WTC11 (cell line): ENCODE data around the gene KLHL40. TPM values are rescaled to one million over a fixed set of nuclear protein-coding genes. Genes with fewer than 3 reads are reported as not detected.
A peak's percentile ranks its signal among the peaks of the same experiment; 100 is the strongest.

Experiments used
- ATAC-seq: fragments of 200-7000 bp; cut with Tn5 transposase; 2 replicates; pipeline ENCODE4 v1.10.0; 2021; ENCODE audit warnings: mild to moderate bottlenecking, moderate library complexity
- CTCF ChIA-PET: fragments of 300-600 bp; sonication (Branson Sonifier 250); formaldehyde crosslinking; loops from one replicate; lab custom pipeline; 2021; ENCODE audit warnings: antibody characterized with exemption; lab: Charles Lee
- POLR2A ChIA-PET: fragments of 350-600 bp; sonication (Branson Sonifier 250); formaldehyde crosslinking; loops from one replicate; lab custom pipeline; 2021; ENCODE audit warnings: antibody characterized with exemption; lab: Charles Lee
- DNase-seq: peaks from one replicate; pipeline ENCODE4 v3.0.0; 2021; ENCODE audit warnings: low spot score
- H3K27ac Mint-ChIP-seq: 2 replicates; pipeline ENCODE4 v1.8.0; 2021; ENCODE audit warnings: mixed read lengths
- H3K27me3 Mint-ChIP-seq: 2 replicates; pipeline ENCODE4 v1.8.0; 2021; ENCODE audit warnings: low read depth, mild to moderate bottlenecking, moderate library complexity, mixed read lengths
- H3K36me3 Mint-ChIP-seq: 2 replicates; pipeline ENCODE4 v1.8.0; 2021; ENCODE audit warnings: mixed read lengths
- H3K4me1 Mint-ChIP-seq: 2 replicates; pipeline ENCODE4 v1.8.0; 2022; ENCODE audit warnings: mixed read lengths
- H3K4me3 Mint-ChIP-seq: 2 replicates; pipeline ENCODE4 v1.8.0; 2021; ENCODE audit warnings: mild to moderate bottlenecking, moderate library complexity, mixed read lengths
- H3K9me3 Mint-ChIP-seq: 2 replicates; pipeline ENCODE4 v1.8.0; 2021; ENCODE audit warnings: mixed read lengths
- EMX1 ChIP-seq: fragments of 250-450 bp; sonication (Bioruptor Pico); IDR thresholded peaks from 2 replicates; pipeline ENCODE4 v1.8.0; 2021; ENCODE audit warnings: mild to moderate bottlenecking
- FOXJ3 ChIP-seq: sonication (generic); formaldehyde crosslinking; IDR thresholded peaks from 2 replicates; pipeline ENCODE4 v1.9.0; 2021; ENCODE audit warnings: missing genetic modification reagents, mild to moderate bottlenecking, borderline replicate concordance
- FOXP1 ChIP-seq: sonication (generic); formaldehyde crosslinking; IDR thresholded peaks from 2 replicates; pipeline ENCODE4 v1.8.0; 2022; ENCODE audit warnings: missing genetic modification reagents, mild to moderate bottlenecking, moderate library complexity, borderline replicate concordance
- FOXP4 ChIP-seq: sonication (generic); formaldehyde crosslinking; IDR thresholded peaks from 2 replicates; pipeline ENCODE4 v1.8.0; 2022; ENCODE audit warnings: mild to moderate bottlenecking, missing genetic modification reagents
- GTF2I ChIP-seq: fragments of 250-450 bp; sonication (Bioruptor Pico); conservative IDR thresholded peaks from 2 replicates; pipeline ENCODE4 v1.4.0; 2021; ENCODE audit warnings: mild to moderate bottlenecking
- HMGXB4 ChIP-seq: sonication (generic); formaldehyde crosslinking; IDR thresholded peaks from 2 replicates; pipeline ENCODE4 v1.8.1; 2023; ENCODE audit warnings: mild to moderate bottlenecking, moderate library complexity, missing genetic modification reagents
- KAT7 ChIP-seq: sonication (generic); formaldehyde crosslinking; IDR thresholded peaks from 2 replicates; pipeline ENCODE4 v1.8.1; 2023; ENCODE audit warnings: missing genetic modification reagents, mild to moderate bottlenecking, borderline replicate concordance
- MLX ChIP-seq: sonication (generic); formaldehyde crosslinking; IDR thresholded peaks from 2 replicates; pipeline ENCODE4 v1.8.1; 2023; ENCODE audit warnings: mild to moderate bottlenecking, missing genetic modification reagents, moderate library complexity
- MYBL2 ChIP-seq: sonication (generic); formaldehyde crosslinking; IDR thresholded peaks from 2 replicates; pipeline ENCODE4 v1.8.1; 2023; ENCODE audit warnings: mild to moderate bottlenecking, moderate library complexity, missing genetic modification reagents
- NFYB ChIP-seq: sonication (generic); formaldehyde crosslinking; conservative IDR thresholded peaks from 2 replicates; pipeline ENCODE4 v1.8.0; 2022; ENCODE audit warnings: low read depth, missing genetic modification reagents
- PRDM15 ChIP-seq: sonication (generic); formaldehyde crosslinking; IDR thresholded peaks from 2 replicates; pipeline ENCODE4 v1.8.0; 2022; ENCODE audit warnings: missing genetic modification reagents
- PRRX2 ChIP-seq: fragments of 250-450 bp; sonication (Bioruptor Pico); IDR thresholded peaks from 2 replicates; pipeline ENCODE4 v1.8.0; 2021; ENCODE audit warnings: mild to moderate bottlenecking
- SOX15 ChIP-seq: fragments of 250-450 bp; sonication (Bioruptor Pico); IDR thresholded peaks from 2 replicates; pipeline ENCODE4 v1.9.0; 2021; ENCODE audit warnings: mild to moderate bottlenecking
- TCF7 ChIP-seq: sonication (generic); formaldehyde crosslinking; IDR thresholded peaks from 2 replicates; pipeline ENCODE4 v1.8.0; 2022; ENCODE audit warnings: mild to moderate bottlenecking, low read depth, missing genetic modification reagents, moderate library complexity
- TEAD1 ChIP-seq: sonication (generic); formaldehyde crosslinking; IDR thresholded peaks from 2 replicates; pipeline ENCODE4 v1.8.0; 2022; ENCODE audit warnings: mild to moderate bottlenecking, missing genetic modification reagents
- USF1 ChIP-seq: sonication (generic); formaldehyde crosslinking; IDR thresholded peaks from 2 replicates; pipeline ENCODE4 v1.8.0; 2022; ENCODE audit warnings: mild to moderate bottlenecking, missing genetic modification reagents
- ZNF138 ChIP-seq: sonication (generic); formaldehyde crosslinking; conservative IDR thresholded peaks from 2 replicates; pipeline ENCODE4 v1.8.1; 2022; ENCODE audit warnings: mild to moderate bottlenecking, moderate library complexity, missing genetic modification reagents
- ZNF281 ChIP-seq: sonication (generic); formaldehyde crosslinking; IDR thresholded peaks from 2 replicates; pipeline ENCODE4 v1.8.0; 2023; ENCODE audit warnings: mild to moderate bottlenecking, missing genetic modification reagents
- ZNF671 ChIP-seq: fragments of 250-450 bp; sonication (Bioruptor Pico); IDR thresholded peaks from 2 replicates; pipeline ENCODE4 v1.8.0; 2021; ENCODE audit warnings: mild to moderate bottlenecking
- total RNA-seq: library from RNA; stranded (reverse); gene quantifications from 3 replicates; pipeline ENCODE4 v1.2.3, GENCODE V29; 2021

KLHL40 gene
- total RNA-seq, 1 experiment from 2014 or later: not detected

- no peak for ATAC-seq
- no peak overlapping the region for H3K4me3 Mint-ChIP-seq
- CTCF ChIA-PET: interaction anchor here (1.2 to 1.6 kb wide), 2 partner anchors 12 to 27 kb away, joined by 4 to 5 read pairs; no protein-coding TSS in a partner anchor
- no peak overlapping the region for H3K27ac Mint-ChIP-seq
- POLR2A ChIA-PET: no interaction called here
- H3K9me3 Mint-ChIP-seq: peaks cover 9% of the 10 kb centered on the region
- no peaks in the 10 kb centered on the region for H3K27me3 Mint-ChIP-seq
- peaks cover 4% of the 10 kb centered on the region; the same call in 1 of the 2 replicates for H3K36me3 Mint-ChIP-seq
- H3K4me1 Mint-ChIP-seq: peaks cover 9% of the 10 kb centered on the region
- TF ChIP-seq ZNF281 (CRISPR knock-in tag): no peak
- no peak for TF ChIP-seq ZNF138 (CRISPR knock-in tag)
- TF ChIP-seq MYBL2 (CRISPR knock-in tag): no peak
- TF ChIP-seq HMGXB4 (CRISPR knock-in tag): no peak
- TF ChIP-seq PRRX2 (CRISPR knock-in tag): no peak
- no peak for TF ChIP-seq MLX (CRISPR knock-in tag)
- no peak for TF ChIP-seq NFYB (CRISPR knock-in tag)
- DNase-seq: no peak
Measured at GRCh38 chr3:42723219-42723618, 37.9 kb downstream of the KLHL40 start.

- Mint-ChIP-seq H3K27ac (peak overlapping the region; percentile 13; the same call in 1 of the 2 replicates), H3K27me3 (peaks cover 4% of the 10 kb centered on the region; the same call in 1 of the 2 replicates), H3K9me3 (peaks cover 14% of the 10 kb centered on the region), H3K4me3 (no peak overlapping the region), H3K36me3 (peaks cover 4% of the 10 kb centered on the region; the same call in 1 of the 2 replicates), H3K4me1 (peaks cover 9% of the 10 kb centered on the region)
- ChIA-PET POLR2A (no interaction called here), CTCF (interaction anchor here (3.5 kb wide), 1 partner anchor 14 kb away, joined by 14 read pairs; no protein-coding TSS in a partner anchor)
- DNase-seq: no peak
- no peak for ATAC-seq
- no peak for TF ChIP-seq EMX1 (CRISPR knock-in tag)
- TF ChIP-seq FOXP4 (CRISPR knock-in tag): no peak
- no peak for TF ChIP-seq MYBL2 (CRISPR knock-in tag)
- no peak for TF ChIP-seq USF1 (CRISPR knock-in tag)
- no peak for TF ChIP-seq TCF7 (CRISPR knock-in tag)
- TF ChIP-seq SOX15 (CRISPR knock-in tag): no peak
- TF ChIP-seq PRDM15 (CRISPR knock-in tag): no peak
- no peak for TF ChIP-seq FOXJ3 (CRISPR knock-in tag)
- TF ChIP-seq ZNF671 (CRISPR knock-in tag): no peak
- no peak for TF ChIP-seq KAT7 (CRISPR knock-in tag)
- no peak for TF ChIP-seq GTF2I (CRISPR knock-in tag)
- no peak for TF ChIP-seq TEAD1 (CRISPR knock-in tag)
- TF ChIP-seq FOXP1 (CRISPR knock-in tag): no peak
- TF ChIP-seq ZNF138 (CRISPR knock-in tag): no peak
Measured at GRCh38 chr3:42725454-42725853, 40.1 kb downstream of the KLHL40 start.
